ENCODE results near the gene CILP.

CILP gene

GRCh38 chr15:65219137-65219536 lies 7.9 kb upstream of the CILP start:
- Histone ChIP-seq H3K4me3 (ENCODE audit: low read length) (no peak overlapping the region), H3K27ac (ENCODE audit: low read length) (no peak overlapping the region), H3K9ac (ENCODE audit: low read length) (no peak overlapping the region), H3K4me1 (ENCODE audit: control insufficient read depth, low read depth, low read length) (no peaks in the 10 kb centered on the region), H3K36me3 (ENCODE audit: control insufficient read depth, low read depth, low read length) (no peaks in the 10 kb centered on the region), H3K9me3 (ENCODE audit: control insufficient read depth, low read depth, low read length) (no peaks in the 10 kb centered on the region), H3K27me3 (ENCODE audit: control insufficient read depth, insufficient read depth, low read length) (no peaks in the 10 kb centered on the region)

- H3K9me3 ChIP-seq (ENCODE audit: control insufficient read depth, low read depth, low read length) = no peaks in the 10 kb centered on the region
- H3K27me3 ChIP-seq (ENCODE audit: control insufficient read depth, insufficient read depth, low read length) = no peaks in the 10 kb centered on the region
- H3K4me3 ChIP-seq (ENCODE audit: low read length) = no peak overlapping the region
- no peaks in the 10 kb centered on the region for H3K36me3 ChIP-seq (ENCODE audit: control insufficient read depth, low read depth, low read length)
- H3K4me1 ChIP-seq (ENCODE audit: control insufficient read depth, low read depth, low read length) = no peaks in the 10 kb centered on the region
- no peak overlapping the region for H3K9ac ChIP-seq (ENCODE audit: low read length)
- no peak overlapping the region for H3K27ac ChIP-seq (ENCODE audit: low read length)
Observed at GRCh38 chr15:65217526-65218482, 6.5 kb upstream of the CILP start.

GRCh38 chr15:65215496-65215895 lies 4.2 kb upstream of the CILP start:
- Histone ChIP-seq H3K27me3 (ENCODE audit: control insufficient read depth, insufficient read depth, low read length) (no peaks in the 10 kb centered on the region), H3K36me3 (ENCODE audit: control insufficient read depth, low read depth, low read length) (no peaks in the 10 kb centered on the region), H3K9ac (ENCODE audit: low read length) (no peak overlapping the region), H3K4me1 (ENCODE audit: control insufficient read depth, low read depth, low read length) (no peaks in the 10 kb centered on the region), H3K4me3 (ENCODE audit: low read length) (no peak overlapping the region), H3K9me3 (ENCODE audit: control insufficient read depth, low read depth, low read length) (no peaks in the 10 kb centered on the region), H3K27ac (ENCODE audit: low read length) (no peak overlapping the region)

GRCh38 chr15:65214010-65214409 lies 2.7 kb upstream of the CILP start:
- no peak overlapping the region for H3K9ac ChIP-seq (ENCODE audit: low read length)
- H3K9me3 ChIP-seq (ENCODE audit: control insufficient read depth, low read depth, low read length) = no peaks in the 10 kb centered on the region
- no peaks in the 10 kb centered on the region for H3K27me3 ChIP-seq (ENCODE audit: control insufficient read depth, insufficient read depth, low read length)
- no peak overlapping the region for H3K27ac ChIP-seq (ENCODE audit: low read length)
- H3K4me3 ChIP-seq (ENCODE audit: low read length) = no peak overlapping the region
- H3K4me1 ChIP-seq (ENCODE audit: control insufficient read depth, low read depth, low read length) = no peaks in the 10 kb centered on the region
- no peaks in the 10 kb centered on the region for H3K36me3 ChIP-seq (ENCODE audit: control insufficient read depth, low read depth, low read length)

GRCh38 chr15:65213241-65213640 lies 2.0 kb upstream of the CILP start:
- no peaks in the 10 kb centered on the region for H3K27me3 ChIP-seq (ENCODE audit: control insufficient read depth, insufficient read depth, low read length)
- H3K9me3 ChIP-seq (ENCODE audit: control insufficient read depth, low read depth, low read length) = no peaks in the 10 kb centered on the region
- H3K4me3 ChIP-seq (ENCODE audit: low read length) = no peak overlapping the region
- no peaks in the 10 kb centered on the region for H3K4me1 ChIP-seq (ENCODE audit: control insufficient read depth, low read depth, low read length)
- H3K27ac ChIP-seq (ENCODE audit: low read length) = no peak overlapping the region
- no peaks in the 10 kb centered on the region for H3K36me3 ChIP-seq (ENCODE audit: control insufficient read depth, low read depth, low read length)
- H3K9ac ChIP-seq (ENCODE audit: low read length) = no peak overlapping the region

GRCh38 chr15:65212097-65212496 lies 824 bp upstream of the CILP start:
- Histone ChIP-seq H3K27ac (ENCODE audit: low read length) (no peak overlapping the region), H3K4me1 (ENCODE audit: control insufficient read depth, low read depth, low read length) (no peaks in the 10 kb centered on the region), H3K4me3 (ENCODE audit: low read length) (no peak overlapping the region), H3K9ac (ENCODE audit: low read length) (no peak overlapping the region), H3K9me3 (ENCODE audit: control insufficient read depth, low read depth, low read length) (no peaks in the 10 kb centered on the region), H3K27me3 (ENCODE audit: control insufficient read depth, insufficient read depth, low read length) (no peaks in the 10 kb centered on the region), H3K36me3 (ENCODE audit: control insufficient read depth, low read depth, low read length) (no peaks in the 10 kb centered on the region)

- H3K4me1 ChIP-seq (ENCODE audit: control insufficient read depth, low read depth, low read length) = no peaks in the 10 kb centered on the region
- no peaks in the 10 kb centered on the region for H3K27me3 ChIP-seq (ENCODE audit: control insufficient read depth, insufficient read depth, low read length)
- no peak overlapping the region for H3K9ac ChIP-seq (ENCODE audit: low read length)
- no peaks in the 10 kb centered on the region for H3K9me3 ChIP-seq (ENCODE audit: control insufficient read depth, low read depth, low read length)
- no peaks in the 10 kb centered on the region for H3K36me3 ChIP-seq (ENCODE audit: control insufficient read depth, low read depth, low read length)
- no peak overlapping the region for H3K27ac ChIP-seq (ENCODE audit: low read length)
- H3K4me3 ChIP-seq (ENCODE audit: low read length) = no peak overlapping the region
Observed at GRCh38 chr15:65211482-65211982, 259 bp upstream of the CILP start.

- Histone ChIP-seq H3K4me3 (ENCODE audit: low read length) (no peak overlapping the region), H3K27ac (ENCODE audit: low read length) (no peak overlapping the region), H3K4me1 (ENCODE audit: control insufficient read depth, low read depth, low read length) (no peaks in the 10 kb centered on the region), H3K9ac (ENCODE audit: low read length) (no peak overlapping the region), H3K27me3 (ENCODE audit: control insufficient read depth, insufficient read depth, low read length) (no peaks in the 10 kb centered on the region), H3K9me3 (ENCODE audit: control insufficient read depth, low read depth, low read length) (no peaks in the 10 kb centered on the region), H3K36me3 (ENCODE audit: control insufficient read depth, low read depth, low read length) (no peaks in the 10 kb centered on the region)
Observed at GRCh38 chr15:65209701-65210643, 1.3 kb downstream of the CILP start.

- H3K36me3 ChIP-seq (ENCODE audit: control insufficient read depth, low read depth, low read length) = no peaks in the 10 kb centered on the region
- no peak overlapping the region for H3K4me3 ChIP-seq (ENCODE audit: low read length)
- H3K27me3 ChIP-seq (ENCODE audit: control insufficient read depth, insufficient read depth, low read length) = no peaks in the 10 kb centered on the region
- H3K9ac ChIP-seq (ENCODE audit: low read length) = no peak overlapping the region
- H3K27ac ChIP-seq (ENCODE audit: low read length) = no peak overlapping the region
- no peaks in the 10 kb centered on the region for H3K9me3 ChIP-seq (ENCODE audit: control insufficient read depth, low read depth, low read length)
- no peaks in the 10 kb centered on the region for H3K4me1 ChIP-seq (ENCODE audit: control insufficient read depth, low read depth, low read length)
Observed at GRCh38 chr15:65208647-65209046, 2.6 kb downstream of the CILP start.

- Histone ChIP-seq H3K36me3 (ENCODE audit: control insufficient read depth, low read depth, low read length) (no peaks in the 10 kb centered on the region), H3K9me3 (ENCODE audit: control insufficient read depth, low read depth, low read length) (no peaks in the 10 kb centered on the region), H3K4me1 (ENCODE audit: control insufficient read depth, low read depth, low read length) (no peaks in the 10 kb centered on the region), H3K27me3 (ENCODE audit: control insufficient read depth, insufficient read depth, low read length) (no peaks in the 10 kb centered on the region), H3K4me3 (ENCODE audit: low read length) (no peak overlapping the region), H3K27ac (ENCODE audit: low read length) (no peak overlapping the region), H3K9ac (ENCODE audit: low read length) (no peak overlapping the region)
Observed at GRCh38 chr15:65207280-65207840, 3.9 kb downstream of the CILP start.

- Histone ChIP-seq H3K36me3 (ENCODE audit: control insufficient read depth, low read depth, low read length) (no peaks in the 10 kb centered on the region), H3K9me3 (ENCODE audit: control insufficient read depth, low read depth, low read length) (no peaks in the 10 kb centered on the region)
Observed at GRCh38 chr15:65206750-65207149, 4.5 kb downstream of the CILP start.

More at GRCh38 chr15:65206750-65207149, 4.5 kb downstream of the CILP start:
- Histone ChIP-seq H3K27me3 (ENCODE audit: control insufficient read depth, insufficient read depth, low read length) (no peaks in the 10 kb centered on the region), H3K9ac (ENCODE audit: low read length) (no peak overlapping the region), H3K4me1 (ENCODE audit: control insufficient read depth, low read depth, low read length) (no peaks in the 10 kb centered on the region), H3K4me3 (ENCODE audit: low read length) (no peak overlapping the region), H3K27ac (ENCODE audit: low read length) (no peak overlapping the region)

All from iPS-18a (cell line).